ENCODE results near the gene PPEF1.

- no peak for TF ChIP-seq CTCF (IDR thresholded peaks at IDR 0.05)
- no peak for TF ChIP-seq POLR2A (IDR thresholded peaks at IDR 0.05)
Observed at GRCh38 chrX:18871161-18871890, 163.9 kb downstream of the PPEF1 start.

Measured in lower leg skin (tissue), 3 donors.